AG10803 (cell line): ENCODE results near the gene ATRN.

ENCODE experiments used
- DNase-seq: peaks from one replicate; pipeline ENCODE4 v3.0.0; 2010; ENCODE audit warnings: low read depth
- H3K4me3 ChIP-seq: 2 replicates; pipeline ENCODE4 v1.5.1; 2011; ENCODE audit warnings: mild to moderate bottlenecking, low read length, control low read depth
- TF ChIP-seq, protein P1 (sequence below): conservative IDR thresholded peaks from 2 replicates; pipeline ENCODE4 v1.5.1; 2011; ENCODE audit warnings: mild to moderate bottlenecking, low read length, control low read depth, inconsistent platforms

ATRN gene

DNA sequence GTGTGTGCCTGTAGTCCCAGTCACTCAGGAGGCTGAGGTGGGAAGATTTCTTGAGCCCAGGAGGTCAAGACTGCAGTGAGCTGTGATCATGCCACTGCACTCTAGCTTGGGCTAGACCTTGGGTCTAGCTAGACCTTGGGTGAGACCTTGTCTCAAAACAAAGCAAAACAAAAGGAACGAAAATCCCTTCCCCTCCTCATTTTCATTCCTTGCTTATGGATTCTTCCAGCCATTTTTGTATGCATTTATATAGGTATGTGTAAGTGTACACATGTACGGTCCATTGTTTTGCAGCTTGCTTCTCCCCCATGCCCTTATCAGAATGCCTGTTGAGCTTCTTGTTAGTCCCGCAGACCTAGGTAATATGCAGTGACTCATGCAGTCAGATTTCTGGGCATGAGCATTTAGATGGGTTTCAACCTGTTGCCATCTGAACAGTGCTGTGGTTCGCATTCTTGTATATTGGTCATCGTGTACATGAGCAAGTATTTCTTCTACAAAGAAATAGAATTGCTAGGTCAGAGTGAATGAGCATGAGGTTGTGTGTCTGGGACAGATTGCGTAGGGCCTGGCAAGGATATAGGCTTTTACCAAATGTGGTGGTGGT is 73.2 kb downstream of the ATRN start:
- peak; percentile 47 for DNase-seq
- no peak overlapping the region for H3K4me3 ChIP-seq
- TF ChIP-seq, protein P1, sequence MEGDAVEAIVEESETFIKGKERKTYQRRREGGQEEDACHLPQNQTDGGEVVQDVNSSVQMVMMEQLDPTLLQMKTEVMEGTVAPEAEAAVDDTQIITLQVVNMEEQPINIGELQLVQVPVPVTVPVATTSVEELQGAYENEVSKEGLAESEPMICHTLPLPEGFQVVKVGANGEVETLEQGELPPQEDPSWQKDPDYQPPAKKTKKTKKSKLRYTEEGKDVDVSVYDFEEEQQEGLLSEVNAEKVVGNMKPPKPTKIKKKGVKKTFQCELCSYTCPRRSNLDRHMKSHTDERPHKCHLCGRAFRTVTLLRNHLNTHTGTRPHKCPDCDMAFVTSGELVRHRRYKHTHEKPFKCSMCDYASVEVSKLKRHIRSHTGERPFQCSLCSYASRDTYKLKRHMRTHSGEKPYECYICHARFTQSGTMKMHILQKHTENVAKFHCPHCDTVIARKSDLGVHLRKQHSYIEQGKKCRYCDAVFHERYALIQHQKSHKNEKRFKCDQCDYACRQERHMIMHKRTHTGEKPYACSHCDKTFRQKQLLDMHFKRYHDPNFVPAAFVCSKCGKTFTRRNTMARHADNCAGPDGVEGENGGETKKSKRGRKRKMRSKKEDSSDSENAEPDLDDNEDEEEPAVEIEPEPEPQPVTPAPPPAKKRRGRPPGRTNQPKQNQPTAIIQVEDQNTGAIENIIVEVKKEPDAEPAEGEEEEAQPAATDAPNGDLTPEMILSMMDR = no peak

- DNase-seq = no peak
- TF ChIP-seq, protein P1 = no peak
- no peak overlapping the region for H3K4me3 ChIP-seq
These were observed 74.6 kb downstream of the ATRN start for GRCh38 chr20:3545401-3545925.

GRCh38 chr20:3547906-3548305 is 77.1 kb downstream of the ATRN start:
- TF ChIP-seq, protein P1 = no peak

DNA sequence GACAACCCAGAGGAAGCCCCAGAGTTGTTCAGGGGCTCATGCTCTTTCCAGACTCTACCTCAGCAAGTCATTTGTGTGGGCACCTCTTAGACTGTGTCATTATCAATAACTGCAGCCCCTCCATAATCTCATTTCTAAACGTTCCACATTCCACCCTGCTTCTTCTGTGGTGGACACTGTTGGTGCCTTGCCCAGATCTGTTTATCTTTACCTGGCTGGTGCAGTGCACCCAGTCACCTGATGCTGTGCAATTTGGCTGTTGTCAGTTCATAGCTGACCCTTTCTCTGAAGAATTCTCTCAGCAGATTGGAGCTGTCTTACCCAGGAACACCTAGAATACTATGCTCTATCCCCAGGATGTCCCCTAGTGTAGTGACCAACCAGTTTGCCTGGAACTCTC is 80.0 kb downstream of the ATRN start:
- TF ChIP-seq, protein P1 = no peak
- H3K4me3 ChIP-seq = no peak overlapping the region
- no peak for DNase-seq

More at GRCh38 chr20:3547906-3548305, 77.1 kb downstream of the ATRN start:
- DNase-seq = no peak
- no peak overlapping the region for H3K4me3 ChIP-seq

DNA sequence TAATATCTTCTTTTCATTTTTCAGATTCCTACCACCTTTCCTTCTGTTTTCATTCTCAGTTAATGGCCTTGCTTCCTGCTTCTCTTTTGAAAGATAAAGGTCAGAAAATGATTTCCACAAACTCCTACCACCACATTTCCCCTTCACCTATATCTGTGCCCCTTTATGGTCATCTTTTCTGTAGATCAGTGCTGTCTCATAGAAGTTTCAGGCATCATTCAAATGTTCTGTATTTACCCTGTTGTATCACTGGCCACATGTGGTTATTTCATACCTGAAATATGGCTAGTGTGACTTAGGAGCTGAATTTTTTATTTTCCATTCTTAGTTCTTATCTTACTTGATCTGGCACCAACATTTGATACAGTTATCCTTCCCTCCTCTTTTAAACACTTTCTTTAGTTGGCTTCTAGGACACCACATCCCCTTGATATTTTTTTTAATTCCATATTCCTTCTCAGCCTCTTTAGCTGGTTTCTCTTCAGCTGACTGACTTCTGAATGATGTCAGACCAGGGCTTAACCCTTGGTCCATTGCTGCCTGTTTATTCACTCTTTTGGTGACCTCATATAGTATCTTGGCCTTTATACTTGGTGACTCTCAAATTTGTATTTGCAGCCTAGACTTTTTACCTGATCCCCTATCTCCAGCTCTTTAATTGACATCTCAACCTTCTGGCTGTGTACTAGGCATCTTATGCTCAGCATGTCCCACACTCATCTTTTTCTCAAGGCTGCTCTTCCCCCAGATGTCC is 81.0 kb downstream of the ATRN start:
- DNase-seq = no peak
- TF ChIP-seq, protein P1 = no peak
- H3K4me3 ChIP-seq = no peak overlapping the region

GRCh38 chr20:3553663-3554062 is 82.8 kb downstream of the ATRN start:
- no peak for DNase-seq
- no peak overlapping the region for H3K4me3 ChIP-seq
- TF ChIP-seq, protein P1 = no peak
